ENCODE results near the gene FLT4.

FLT4 gene

GRCh38 chr5:180586870-180587269 lies 62.5 kb downstream of the FLT4 start:
- DNase-seq, result no peak

- DNase-seq, result no peak
Measured at GRCh38 chr5:180586204-180586603, 63.2 kb downstream of the FLT4 start.

DNA sequence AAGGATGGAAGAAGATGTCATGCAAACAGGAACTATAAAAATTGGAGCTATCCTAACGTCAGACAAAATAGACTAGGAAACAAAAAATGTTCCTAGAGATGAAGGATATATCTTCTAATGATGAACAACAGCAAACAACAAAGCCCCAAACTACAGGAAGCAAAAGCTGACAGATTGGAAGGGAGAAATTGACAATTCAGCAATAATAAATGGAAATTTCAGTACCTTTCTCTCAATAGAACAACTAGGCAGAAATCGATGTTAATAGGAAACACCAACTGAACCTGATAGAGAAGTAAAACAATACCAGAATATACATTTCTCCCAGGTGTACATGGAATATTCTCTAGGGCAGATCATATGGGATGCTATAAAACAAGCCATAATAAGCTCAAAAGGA lies 65.7 kb downstream of the FLT4 start:
- DNase-seq, result no peak

GRCh38 chr5:180580681-180581080 lies 68.7 kb downstream of the FLT4 start:
- no peak for DNase-seq

DNA sequence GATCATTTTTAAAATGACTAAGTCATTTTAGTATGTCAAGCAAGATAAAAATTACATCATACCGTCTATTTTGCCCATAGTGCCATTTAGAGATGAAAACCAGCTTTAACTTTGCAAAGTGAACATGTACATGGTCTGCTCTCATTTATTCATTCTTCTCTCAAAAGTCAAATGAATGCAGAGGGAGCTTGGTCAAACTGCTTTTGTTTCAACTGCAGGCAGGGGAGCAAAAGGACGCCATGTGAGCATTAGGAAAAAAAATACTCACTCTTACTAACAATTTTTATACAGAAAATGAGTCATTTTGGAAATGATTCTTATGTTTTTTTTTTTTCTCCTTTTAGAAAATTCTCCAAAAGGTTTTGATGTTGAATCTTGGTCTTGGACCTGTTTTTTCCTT lies 73.8 kb downstream of the FLT4 start:
- DNase-seq, result no peak

GRCh38 chr5:180568914-180569313 lies 80.5 kb downstream of the FLT4 start:
- no peak for DNase-seq

DNA sequence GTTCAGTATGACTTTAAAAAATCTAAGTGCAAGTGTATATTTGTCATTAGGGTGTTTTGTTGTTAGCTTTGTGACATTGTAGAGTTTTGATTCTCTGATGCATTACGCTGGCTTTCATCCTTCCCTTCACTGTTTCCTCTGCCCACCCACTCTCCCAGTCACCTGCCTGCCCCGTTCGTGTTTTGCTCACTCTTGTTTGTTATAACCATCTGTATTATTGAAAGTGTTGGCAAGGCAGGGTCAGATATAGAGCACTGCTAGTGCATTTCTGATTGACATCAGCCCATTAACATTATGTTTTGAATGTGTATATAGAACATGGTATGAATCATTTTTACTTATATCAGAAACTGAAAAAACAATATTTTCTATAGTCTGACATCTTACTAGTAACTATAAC lies 85.4 kb downstream of the FLT4 start:
- no peak for DNase-seq

DNA sequence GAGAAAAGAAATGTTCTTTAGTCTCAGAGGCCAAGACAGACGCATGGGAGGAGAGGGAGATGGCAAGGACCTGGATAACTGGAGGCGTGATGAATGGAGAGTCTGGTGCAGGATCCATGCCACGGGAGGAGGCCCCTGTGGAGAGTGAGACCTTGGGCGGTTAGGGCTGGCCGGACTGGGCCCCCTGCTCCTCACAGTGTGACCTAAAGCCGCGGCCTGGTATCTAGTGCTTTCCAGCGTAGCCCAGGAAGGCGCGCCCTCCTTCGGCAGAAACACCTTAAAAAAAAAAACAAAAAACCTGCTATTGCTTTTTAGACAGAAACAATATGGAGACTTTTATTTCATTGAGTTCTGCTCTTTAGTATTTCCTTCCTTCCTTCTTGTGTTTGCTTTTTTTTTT lies 91.2 kb downstream of the FLT4 start:
- no peak for DNase-seq

DNA sequence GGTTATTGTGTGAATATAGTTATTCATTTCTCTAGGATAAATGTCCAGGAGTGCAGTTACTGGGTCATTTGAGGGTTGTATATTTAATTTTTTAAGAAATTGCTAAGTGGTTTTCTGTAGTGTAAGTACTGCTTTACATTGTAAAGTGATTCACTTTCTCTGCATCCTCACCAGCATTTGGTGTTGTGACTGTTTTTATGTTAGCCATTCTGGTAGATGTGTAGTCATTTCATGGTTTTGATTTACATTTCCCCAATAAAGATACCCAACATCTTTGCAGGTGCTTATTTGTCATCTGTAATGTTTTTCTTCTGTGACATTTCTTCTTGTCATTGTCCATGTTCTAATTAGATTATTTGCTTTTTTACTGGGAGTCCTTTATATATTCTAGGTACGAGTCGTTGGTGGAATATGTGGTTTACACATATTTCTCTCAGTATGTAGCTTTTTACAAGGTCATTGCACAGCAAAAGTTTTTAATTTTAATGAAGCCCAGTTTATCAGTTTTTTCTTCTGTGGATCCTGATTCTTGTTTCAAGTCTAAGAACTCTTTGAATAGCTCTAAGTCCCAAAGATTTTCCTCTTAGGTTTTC lies 92.1 kb downstream of the FLT4 start:
- DNase-seq, result no peak

GRCh38 chr5:180555168-180555921 lies 94.1 kb downstream of the FLT4 start:
- DNase-seq, result no peak

DNA sequence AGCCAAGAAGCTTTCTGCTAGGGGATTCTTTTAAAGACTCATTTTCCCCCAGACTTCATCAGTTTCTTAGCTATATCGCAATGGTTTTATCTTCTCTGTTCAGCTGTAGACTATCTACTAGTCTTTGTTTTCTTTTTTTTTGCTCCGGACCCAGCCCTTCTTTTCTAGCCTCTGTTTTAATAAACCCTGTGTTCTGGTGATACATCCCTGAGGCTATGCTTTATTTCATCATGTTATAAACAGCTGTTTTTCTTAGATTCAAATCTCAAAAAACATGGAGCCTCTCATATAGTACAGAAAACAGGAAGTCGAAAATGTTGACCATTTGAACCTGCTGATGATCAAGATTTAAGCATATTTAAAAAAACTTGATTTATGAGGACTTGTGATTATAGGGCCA lies 95.9 kb downstream of the FLT4 start:
- DNase-seq, result no peak

All from DMS79 (cell line).